Ecto neural progenitor cell (in vitro differentiated cells): ENCODE measurements around the gene PCDHA1.
"Not testable (repeated sequence)": the region's sequence is repeated elsewhere in the genome, so short reads cannot be mapped to it uniquely, and the experiment has no call there.

ENCODE experiments used
- DNase-seq: peaks from one replicate; pipeline ENCODE4 v3.0.0-alpha.2; 2018; ENCODE audit warnings: low spot score

PCDHA1 gene

GRCh38 chr5:140808241-140808888, 22.4 kb downstream of the PCDHA1 start:
- DNase-seq = not testable (repeated sequence)

GRCh38 chr5:140808889-140809291, 22.9 kb downstream of the PCDHA1 start:
- DNase-seq = no peak

GRCh38 chr5:140821375-140822280, 35.7 kb downstream of the PCDHA1 start, which contains the start of gene PCDHA5:
PCDHA5 (plus strand) TSS chr5:140821613.
- DNase-seq = no peak

- DNase-seq = no peak
These were observed 36.3 kb downstream of the PCDHA1 start for GRCh38 chr5:140822281-140822629.

- DNase-seq = not testable (repeated sequence)
These were observed 37.0 kb downstream of the PCDHA1 start for GRCh38 chr5:140822969-140823368.

GRCh38 chr5:140823475-140823874, 37.5 kb downstream of the PCDHA1 start:
- DNase-seq = no peak

GRCh38 chr5:140827704-140828361, 41.9 kb downstream of the PCDHA1 start, which contains the start of gene PCDHA6:
PCDHA6 (plus strand) TSS chr5:140827960; CDS start chr5:140828092, 132 bp downstream.
- DNase-seq = no peak

GRCh38 chr5:140828362-140828737, 42.4 kb downstream of the PCDHA1 start:
- no peak for DNase-seq

GRCh38 chr5:140829511-140830501, 43.9 kb downstream of the PCDHA1 start:
- not testable (repeated sequence) for DNase-seq

GRCh38 chr5:140833993-140834392, 48.1 kb downstream of the PCDHA1 start, which contains the start of gene PCDHA7:
PCDHA7 (plus strand) TSS chr5:140834269; CDS start chr5:140834384, 115 bp downstream.
- DNase-seq = no peak

GRCh38 chr5:140834439-140835008, 48.6 kb downstream of the PCDHA1 start:
- DNase-seq = not testable (repeated sequence)

- no peak for DNase-seq
These were observed 49.9 kb downstream of the PCDHA1 start for GRCh38 chr5:140835622-140836510.

GRCh38 chr5:140840978-140841962, 55.3 kb downstream of the PCDHA1 start, which contains the start of gene PCDHA8:
PCDHA8 (plus strand) TSS chr5:140841187; CDS start chr5:140841322, 135 bp downstream.
- DNase-seq = no peak

- DNase-seq = no peak
These were observed 57.1 kb downstream of the PCDHA1 start for GRCh38 chr5:140842798-140843733.

GRCh38 chr5:140848139-140849102, 62.5 kb downstream of the PCDHA1 start, which contains the start of gene PCDHA9:
PCDHA9 (plus strand) TSS chr5:140848382; CDS start chr5:140848496, 114 bp downstream.
- not testable (repeated sequence) for DNase-seq
